Stimulated activated CD4-positive, alpha-beta T cell treated with anti-CD3 and anti-CD28 coated beads, Interleukin-4, amount 100 ng/mL, for 4 hours (primary cell): ENCODE results near the gene MSH5.

Experiments used
- DNase-seq, 2 experiments: peaks; one replicate each; pipeline ENCODE4 v3.0.0-alpha.2; 2020

Gene MSH5

DNA sequence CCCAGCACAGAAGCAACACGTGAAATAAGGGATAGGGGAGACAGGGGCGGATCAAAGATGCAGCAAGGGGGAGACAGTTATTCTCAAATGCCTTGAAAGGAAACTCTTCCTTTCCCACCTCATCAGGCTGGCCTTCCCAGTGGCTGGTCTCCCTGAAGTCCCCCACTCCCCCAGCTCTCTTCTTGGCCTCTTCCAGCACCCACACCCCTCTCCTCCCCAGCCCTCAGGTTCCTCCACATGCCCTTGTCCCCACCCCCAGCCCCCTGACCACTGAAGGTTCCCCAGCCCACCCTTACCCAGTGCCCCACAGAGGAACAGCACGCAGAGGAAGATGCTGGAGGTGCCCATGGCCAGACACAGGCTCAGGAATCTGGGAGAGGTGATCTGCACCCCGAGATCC lies 26.3 kb upstream of the MSH5 start:
- no peak for DNase-seq

DNA sequence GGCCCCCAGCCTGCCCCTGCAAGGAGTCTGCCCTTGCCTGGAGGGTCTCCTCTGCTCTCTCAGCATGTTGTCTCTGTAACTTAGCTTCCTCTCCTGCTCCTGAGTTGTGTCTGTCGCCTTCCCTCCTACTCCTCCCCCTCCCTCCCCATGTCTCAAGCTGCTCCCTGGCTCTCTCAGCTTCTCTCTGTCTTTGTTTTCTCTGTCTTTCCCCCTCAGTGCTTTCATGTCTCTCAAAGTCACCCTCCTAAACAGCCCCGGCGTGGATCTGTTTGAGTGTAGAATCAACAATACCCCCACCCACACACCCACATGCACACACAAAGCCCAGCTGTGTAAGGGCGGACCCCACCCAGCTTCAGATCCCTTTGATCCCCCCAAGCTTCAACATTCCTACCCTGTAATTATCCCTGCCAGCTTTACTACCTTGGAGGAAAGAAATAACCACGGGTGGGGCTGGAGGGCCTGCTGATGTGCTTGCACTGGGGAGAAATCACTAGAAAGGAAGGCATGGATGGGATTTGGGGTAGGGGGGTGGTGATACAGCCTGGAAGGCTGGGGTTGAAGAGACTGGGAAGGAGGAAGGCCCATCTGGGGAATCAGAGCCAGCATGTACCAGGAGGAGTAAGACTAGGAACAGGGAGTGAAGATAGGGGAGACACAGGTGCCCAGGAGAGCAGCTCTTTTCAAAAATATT lies 25.7 kb upstream of the MSH5 start:
- no peak for DNase-seq

DNA sequence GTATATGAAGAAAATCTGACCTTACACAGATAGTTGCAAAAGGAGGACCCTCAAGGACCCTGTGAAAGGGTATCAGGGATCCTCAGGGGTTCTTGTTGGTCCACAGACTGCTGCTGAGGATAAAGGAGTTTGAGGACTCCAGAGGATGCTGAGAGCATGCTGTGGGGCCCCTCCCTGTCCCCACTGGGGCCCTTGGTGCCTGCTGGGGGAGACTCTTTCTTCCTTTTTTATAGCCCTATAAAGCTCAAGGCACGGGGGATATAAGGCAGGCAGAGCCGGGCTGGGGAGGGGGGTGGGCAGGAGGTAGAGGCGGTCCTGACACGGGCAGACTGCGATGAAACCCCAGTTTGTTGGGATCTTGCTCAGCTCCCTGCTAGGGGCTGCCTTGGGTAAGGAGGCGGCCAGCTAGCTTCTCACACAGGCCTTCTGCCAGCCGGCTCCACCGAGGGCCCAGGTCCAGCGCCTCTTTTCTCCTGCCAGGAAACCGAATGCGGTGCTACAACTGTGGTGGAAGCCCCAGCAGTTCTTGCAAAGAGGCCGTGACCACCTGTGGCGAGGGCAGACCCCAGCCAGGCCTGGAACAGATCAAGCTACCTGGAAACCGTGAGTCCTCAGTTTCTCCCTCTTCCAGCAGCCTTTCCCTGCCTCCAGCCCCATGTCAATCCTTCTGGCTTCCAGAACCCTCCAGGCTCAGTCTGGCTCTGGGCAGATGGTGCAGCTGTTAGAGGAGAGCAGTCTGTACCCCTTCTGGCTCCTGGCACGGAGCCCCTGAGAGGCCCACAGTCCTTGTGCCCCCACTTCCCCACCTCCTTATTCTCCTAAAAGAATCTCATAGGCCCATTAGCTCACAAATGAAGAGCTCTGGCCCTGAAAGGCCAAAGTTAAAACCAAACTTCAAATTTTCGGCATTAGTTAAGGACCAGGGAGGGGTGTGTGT lies 24.5 kb upstream of the MSH5 start, which contains the start of gene LY6G6D:
TSS of gene LY6G6D (plus strand) at position 327 of the 937 bp plus-strand sequence. CDS start at position 335, 8 bp downstream.
- DNase-seq: no peak

DNA sequence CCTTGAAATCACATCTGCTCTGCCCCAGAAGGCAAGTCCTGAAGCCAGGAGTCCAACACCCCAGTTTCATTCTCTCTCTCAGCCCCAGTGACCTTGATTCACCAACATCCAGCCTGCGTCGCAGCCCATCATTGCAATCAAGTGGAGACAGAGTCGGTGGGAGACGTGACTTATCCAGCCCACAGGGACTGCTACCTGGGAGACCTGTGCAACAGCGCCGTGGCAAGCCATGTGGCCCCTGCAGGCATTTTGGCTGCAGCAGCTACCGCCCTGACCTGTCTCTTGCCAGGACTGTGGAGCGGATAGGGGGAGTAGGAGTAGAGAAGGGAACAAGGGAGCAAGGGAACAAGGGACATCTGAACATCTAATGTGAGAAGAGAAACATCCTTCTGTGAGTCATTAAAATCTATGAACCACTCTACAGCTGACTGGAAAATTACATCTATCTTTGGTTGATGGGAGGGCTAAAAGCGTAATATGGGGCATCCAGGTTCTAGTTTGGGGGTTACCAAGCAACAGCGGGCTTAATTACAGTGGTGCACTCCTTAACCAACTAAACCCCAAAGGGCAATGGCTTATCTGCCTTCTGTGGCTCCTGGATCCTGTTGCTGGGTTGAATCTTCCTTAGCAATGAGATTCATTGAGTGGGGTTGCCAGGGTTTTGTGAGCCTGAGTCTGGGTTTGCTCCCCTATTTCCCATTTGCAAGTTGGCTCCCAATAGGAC lies 22.1 kb upstream of the MSH5 start:
- no peak for DNase-seq

DNA sequence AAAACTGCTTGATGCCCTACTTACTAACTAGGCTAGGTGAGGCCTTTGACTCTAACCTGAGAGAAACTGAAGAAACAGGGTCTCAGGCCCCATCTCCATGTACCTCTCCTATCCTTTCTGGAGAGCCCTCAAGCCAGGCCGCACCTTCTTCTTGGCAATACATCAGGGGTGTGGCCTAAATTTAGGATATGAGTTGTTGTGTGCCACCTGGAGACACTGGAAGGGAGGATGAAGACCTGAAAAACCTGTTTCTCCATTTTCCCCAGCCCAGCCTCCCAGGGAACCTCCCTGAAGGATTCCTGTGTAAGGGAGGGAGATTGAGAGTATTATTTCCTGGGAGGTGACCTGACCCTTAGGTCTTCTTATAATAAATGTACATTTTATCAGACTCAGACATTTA lies 21.5 kb upstream of the MSH5 start:
- no peak for DNase-seq

DNA sequence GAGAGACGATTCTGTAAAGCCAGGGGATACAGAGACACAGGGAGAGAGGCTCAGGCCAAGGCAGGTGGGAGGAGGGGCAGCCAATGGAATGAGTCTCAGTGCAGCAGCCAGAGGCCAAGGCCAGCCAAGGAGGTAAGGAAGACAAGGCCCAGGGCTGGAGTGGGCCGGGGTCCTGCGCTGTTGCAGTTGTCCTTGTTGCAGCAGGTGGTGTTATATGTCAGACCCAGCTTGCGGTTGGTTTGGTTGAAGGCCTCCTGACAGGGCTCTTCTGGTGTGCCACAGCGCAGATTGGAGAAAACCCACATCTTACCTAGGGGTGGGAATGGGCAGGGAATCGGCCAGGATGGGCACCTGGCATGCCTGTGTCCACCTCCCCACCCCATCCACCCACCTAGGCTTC lies 20.8 kb upstream of the MSH5 start:
- DNase-seq: no peak

DNA sequence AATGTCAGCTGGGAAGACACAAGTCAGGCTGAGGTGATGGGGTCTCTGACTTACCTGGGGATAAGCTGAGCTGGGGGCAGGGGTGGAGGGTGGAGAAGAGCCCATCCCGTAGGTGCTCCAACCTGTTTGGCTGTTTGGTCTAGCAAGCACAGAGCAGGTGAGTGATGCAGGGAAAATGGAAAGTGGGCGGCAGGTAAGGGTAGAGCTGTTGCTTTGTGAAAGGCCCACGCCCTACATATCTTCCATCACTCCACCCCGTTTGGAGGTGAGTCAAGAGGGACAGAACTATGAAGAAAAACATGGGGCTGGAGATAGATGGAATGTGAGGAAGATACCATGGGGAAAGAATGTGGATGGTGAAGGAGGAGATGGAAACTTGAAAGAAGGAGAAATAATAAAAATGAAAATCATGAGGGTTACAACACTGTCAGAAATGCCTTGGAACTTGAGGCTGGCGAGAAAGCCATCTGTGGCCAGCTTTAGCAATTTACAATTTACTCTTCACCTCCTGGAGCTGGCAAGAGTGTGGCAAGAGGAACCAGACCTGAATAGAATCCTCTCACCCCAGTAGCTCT lies 19.5 kb upstream of the MSH5 start:
- DNase-seq: no peak

DNA sequence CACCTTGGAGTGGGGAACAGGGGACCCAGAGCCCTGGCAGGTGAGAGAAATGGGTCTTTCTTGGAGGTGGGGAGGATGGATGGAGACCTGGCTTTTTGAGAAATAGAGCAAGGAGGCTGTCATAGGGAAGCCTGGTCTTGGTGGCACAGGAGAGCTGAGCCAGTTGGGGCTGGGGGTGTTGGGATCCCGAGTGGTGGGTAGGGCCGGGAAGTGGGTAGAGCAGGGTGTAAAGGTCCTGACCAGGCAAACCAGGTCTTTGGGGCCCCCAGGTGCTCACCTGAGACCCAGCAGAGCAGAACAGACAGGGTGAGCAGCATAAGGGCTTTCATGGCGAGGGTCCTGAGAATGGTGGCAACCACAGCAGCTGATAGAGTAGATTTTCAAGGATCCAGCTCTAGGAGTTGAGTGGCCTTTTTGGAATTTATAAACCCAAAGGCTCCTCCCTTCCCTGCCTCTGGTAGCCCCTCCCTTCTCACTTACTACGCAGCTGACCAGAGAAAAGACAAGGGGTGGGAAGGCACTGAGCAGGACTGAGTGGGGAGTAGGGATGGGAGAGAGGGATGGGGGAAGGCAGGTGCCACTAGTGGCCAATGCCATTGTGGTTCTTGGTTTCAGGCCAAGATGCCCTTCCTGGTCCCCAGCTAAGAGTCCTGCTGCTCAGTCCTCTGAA lies 18.3 kb upstream of the MSH5 start, which contains the start of gene LY6G6C:
TSS of gene LY6G6C (minus strand) at position 396 of the 670 bp plus-strand sequence. CDS start at position 329, 67 bp downstream.
- no peak for DNase-seq

DNA sequence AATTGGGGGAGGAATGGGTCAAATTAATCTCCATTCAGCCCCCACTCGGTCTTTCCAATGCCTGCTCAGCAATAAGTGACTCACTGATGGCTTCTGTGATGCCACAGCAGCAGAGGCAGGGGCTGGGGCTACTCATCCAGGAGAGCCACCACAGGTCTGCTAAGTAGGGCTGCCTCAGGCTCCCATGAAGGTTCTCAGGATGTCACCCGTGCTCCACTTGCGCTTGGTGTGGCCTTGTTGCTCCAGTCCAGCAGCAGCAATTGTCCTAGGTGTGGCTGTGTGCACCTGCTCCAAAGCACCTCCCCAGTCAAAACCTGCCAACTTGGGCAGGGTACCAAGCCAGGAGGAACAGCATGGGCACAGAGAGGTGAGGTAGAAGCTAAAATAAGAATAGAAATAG lies 17.6 kb upstream of the MSH5 start:
- DNase-seq: no peak

DNA sequence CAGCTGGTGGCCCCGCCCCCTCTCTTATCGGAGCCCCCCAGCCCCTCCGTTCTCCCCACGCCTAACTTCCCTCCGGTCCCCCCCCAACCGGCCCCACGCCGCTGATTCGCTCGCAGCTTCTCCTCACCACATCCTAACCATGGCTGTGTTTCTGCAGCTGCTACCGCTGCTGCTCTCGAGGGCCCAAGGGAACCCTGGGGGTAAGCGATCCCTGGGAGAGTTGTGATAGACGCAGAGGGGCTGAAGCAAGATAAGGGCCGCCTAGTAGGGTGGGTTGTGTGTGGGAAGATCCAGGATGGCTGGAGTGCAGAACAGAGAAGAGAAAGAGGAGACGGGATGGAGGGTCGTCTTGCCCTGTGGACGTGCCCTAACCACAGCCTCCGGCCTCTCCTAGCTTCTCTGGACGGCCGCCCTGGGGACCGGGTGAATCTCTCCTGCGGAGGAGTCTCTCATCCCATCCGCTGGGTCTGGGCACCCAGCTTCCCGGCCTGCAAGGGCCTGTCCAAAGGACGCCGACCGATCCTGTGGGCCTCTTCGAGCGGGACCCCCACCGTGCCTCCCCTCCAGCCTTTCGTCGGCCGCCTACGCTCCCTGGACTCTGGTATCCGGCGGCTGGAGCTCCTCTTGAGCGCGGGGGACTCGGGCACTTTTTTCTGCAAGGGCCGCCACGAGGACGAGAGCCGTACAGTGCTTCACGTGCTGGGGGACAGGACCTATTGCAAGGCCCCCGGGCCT lies 16.4 kb upstream of the MSH5 start, which contains the start of gene MPIG6B:
TSS of gene MPIG6B (plus strand) at position 129 of the 735 bp plus-strand sequence. CDS start at position 140, 11 bp downstream.
- DNase-seq: no peak

DNA sequence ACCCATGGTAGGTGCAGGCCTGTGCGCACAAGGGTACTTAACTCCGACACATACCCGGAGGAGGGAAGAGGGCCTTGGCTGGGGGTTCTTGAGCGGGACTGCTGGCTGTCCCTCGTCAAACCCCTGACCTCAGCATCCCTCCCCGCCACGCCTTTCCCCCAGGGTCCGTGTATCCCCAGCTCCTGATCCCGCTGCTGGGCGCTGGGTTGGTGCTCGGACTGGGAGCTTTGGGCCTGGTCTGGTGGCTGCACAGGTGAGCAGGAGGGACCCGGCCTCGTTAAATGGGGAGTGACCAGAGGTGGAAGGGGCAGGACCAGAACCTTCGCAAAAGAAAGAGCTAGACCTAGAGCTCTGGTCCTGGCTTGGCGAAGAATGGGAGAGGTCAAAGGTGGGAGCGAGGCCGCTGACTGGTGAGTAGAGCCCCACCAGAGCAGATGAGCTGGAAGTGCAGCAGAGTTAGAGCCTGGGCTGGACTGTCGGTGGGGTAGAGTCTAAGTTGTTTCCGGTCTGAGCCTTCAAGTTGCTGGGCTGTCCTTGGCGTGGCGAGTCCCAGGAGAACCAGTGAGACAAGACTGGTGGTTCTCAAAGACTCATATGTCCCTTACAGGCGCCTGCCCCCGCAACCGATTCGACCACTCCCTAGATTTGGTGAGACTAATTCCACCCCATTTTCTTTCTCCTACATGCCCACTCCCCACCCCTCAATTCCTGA lies 15.7 kb upstream of the MSH5 start:
- DNase-seq: no peak

DNA sequence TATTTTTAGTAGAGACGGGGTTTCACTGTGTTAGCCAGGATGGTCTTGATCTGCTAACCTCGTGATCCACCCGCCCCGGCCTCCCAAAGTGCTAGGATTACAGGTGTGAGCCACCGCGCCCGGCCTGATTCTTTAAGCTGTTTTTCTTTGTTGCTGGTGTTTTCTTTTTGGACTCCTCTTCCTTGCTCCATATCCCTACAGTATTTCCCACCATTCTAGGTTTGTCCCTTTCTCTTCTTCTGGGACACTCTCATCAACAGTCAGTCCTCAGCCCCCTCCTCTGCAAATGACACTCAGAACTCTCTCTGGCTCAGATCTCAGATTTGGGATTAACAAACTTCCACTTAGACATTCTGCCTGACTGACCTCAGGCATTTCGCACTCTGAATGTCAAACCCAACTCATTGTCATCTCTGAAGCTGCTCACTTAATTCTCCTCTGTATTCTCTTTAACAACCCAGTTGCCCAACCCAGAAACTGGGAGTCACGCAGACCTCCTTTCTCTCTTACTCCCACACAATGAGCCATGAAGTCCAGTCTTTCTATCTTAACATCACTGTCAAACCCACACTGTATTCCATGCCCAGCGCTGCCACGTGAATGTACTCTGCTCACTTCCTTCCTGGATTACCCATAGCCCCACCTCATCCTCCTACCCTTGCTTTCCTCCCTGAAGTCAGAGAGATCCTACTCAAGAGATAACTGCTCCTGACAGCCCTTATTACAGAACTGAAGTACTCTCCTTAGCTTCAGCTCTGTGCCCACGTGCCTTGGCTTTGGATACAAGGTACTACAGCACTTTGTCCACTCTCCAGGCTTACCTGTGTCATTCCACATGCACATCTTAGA lies 14.1 kb upstream of the MSH5 start:
- no peak for DNase-seq

DNA sequence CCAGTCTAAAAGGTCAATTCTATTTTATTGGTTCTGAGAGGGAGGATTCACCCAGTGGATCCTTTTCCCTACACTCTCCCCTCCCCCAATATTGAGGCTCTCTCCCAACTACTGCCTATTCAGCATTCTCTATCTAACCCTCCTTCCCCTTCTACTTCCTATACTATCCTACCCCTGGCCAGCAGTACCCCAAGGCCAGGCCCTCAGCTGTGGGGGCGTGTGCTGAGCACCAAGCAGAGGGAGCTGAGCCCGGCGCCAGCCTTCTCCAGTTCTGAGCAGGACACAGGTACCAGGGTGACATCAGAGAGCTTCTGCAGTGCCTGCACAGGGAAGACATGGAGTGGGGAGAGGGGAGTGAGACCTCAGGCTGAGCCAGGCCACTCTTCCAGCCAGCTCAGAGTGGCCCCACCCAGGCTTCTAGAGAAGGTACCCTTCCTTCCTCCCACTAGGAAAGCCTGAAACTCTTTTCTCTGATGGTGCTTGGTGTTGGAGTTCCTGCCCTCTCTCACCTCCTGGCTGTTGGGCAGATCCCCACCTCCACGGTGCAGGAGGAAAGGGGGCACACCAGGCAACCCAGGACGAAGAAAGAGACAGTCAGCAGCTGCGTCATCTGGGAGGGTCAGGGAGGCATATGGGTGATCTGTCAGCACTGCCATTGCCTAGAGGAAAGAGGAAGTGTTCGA lies 12.6 kb upstream of the MSH5 start:
- DNase-seq: peak in 1 of 2 experiments; percentile 21

DNA sequence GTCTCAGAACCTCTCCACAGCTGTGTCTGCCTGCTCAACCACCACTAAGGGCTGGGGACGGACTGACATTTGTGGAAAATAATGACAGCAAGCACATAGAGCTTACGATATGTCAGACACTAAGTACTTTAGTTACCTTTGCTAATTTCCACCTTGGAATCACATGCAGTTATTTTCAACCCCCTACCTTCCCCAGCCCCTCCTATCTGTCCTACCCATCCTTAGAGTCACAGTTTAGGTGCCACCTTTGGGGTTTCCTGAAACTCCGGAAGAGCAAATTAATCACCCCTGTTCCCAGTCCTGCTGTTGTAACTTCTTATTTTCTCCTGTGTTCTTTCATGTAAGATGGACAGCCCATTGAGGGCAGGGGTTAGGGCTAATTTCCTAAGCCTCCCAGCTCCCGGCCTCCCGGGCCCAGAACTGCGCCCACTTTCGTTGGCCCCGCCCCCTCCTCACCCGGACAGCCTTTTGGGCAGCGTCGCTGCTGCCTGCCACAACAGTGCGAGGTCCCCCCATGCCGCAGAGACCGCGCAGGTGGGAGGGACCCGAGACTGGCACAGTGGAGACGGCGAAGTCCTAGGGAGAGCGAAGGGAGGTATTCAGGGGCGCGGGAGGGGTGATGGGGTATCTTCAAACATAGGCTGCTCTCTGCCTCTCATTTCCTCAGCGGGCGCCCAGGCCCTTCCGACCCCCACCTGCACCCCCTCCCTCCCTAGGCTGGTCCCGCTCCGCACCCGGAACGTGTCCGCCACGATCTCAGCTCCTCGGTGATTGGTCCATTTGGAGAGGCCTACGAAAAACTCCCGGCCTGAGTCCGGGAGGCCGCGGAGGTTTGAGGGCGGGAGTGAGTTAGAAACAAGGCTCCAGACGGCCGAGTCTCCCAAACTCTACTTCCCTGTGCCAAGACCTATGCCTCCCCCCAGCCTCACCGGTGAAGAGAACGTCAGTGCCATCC lies 11.8 kb upstream of the MSH5 start:
- no peak for DNase-seq

DNA sequence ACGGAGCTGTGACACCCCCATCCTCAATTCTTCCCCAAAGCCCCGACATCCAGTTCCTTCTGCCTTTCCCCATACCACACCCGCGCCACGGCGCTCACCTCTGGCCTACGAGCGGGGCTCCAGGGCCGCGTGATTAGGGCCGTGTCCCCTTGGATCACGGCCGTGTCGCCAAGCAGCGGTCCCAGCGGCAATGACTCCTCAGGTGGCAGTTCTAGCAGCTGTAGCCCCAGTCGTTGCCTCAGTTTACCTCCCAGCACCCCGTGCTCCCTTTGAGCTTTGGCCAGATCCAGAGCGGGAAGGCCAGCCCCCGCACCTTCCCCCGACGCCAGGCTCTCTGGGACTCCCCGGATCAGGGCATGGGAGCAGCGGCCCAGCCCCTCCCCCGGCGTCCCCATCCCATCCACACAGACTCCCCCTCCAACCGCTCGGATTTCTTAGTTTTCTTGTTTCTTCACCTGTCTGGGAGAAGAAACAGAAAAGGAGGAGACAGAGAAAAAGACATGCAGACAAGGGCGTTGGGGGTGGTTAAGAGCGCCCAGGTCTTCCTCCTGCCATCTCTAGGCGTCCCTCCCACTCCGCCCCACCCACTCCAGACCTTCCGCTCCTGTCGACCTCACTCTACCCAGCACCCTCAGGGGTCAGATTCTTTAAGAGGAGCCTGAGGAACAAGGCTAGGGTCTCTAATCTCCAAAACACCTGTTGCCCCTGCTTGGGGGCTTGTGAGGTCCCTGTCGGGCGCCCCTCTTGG lies 10.9 kb upstream of the MSH5 start, which contains the start of gene DDAH2:
TSS of gene DDAH2 (minus strand) at position 533 of the 748 bp plus-strand sequence. CDS start at position 395, 138 bp downstream.
- DNase-seq: no peak

DNA sequence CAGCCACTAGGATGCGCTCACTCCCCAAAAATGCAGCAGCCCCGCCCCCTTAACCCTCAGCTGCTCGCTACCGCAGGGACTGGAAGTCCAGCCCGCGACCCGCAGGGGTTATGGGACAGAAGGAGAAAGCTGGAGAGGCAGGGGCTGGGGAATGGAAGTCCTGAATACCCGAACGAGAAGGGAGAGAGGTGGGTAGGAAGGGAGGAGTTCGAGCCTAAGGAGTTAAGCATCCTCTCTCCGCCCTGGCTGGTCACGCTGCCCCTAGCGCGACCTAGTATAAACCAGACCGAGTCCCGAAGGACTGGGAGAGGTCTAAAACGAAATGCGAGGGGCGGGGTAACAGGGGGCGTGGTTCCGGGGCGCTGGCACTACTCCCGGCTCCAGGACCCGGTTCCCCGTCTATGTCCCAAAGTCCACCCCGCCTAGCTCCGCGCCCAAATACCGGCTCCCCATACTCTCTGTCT lies 10.3 kb upstream of the MSH5 start:
- DNase-seq: peak; percentile 71 to 78
